GM19328 (cell line): ENCODE results near the gene MAPK9.

ENCODE experiments used
- ATAC-seq: cut with Tn5 transposase; IDR thresholded peaks from one replicate; pipeline ENCODE4 v1.9.1; 2021; ENCODE audit warnings: mild to moderate bottlenecking, moderate library complexity; ENCODE audit not compliant: unreplicated experiment

Gene MAPK9

GRCh38 chr5:180291943-180292831 is at the start of gene MAPK9:
Gene MAPK9, minus strand, starts transcription at chr5:180292083. Its CDS starts 11,522 bp downstream, at chr5:180280561.
- peak; percentile 84 for ATAC-seq

- no peak for ATAC-seq
Measured at GRCh38 chr5:180341595-180341994, 49.7 kb upstream of the MAPK9 start.

GRCh38 chr5:180340856-180341255 is 49.0 kb upstream of the MAPK9 start:
- no peak for ATAC-seq

GRCh38 chr5:180339583-180340183 is 47.8 kb upstream of the MAPK9 start:
- ATAC-seq, result no peak

- ATAC-seq, result no peak
Measured at GRCh38 chr5:180338001-180338707, 46.3 kb upstream of the MAPK9 start.

GRCh38 chr5:180336234-180337020 is 44.5 kb upstream of the MAPK9 start:
- no peak for ATAC-seq

GRCh38 chr5:180335614-180336233 is 43.8 kb upstream of the MAPK9 start:
- ATAC-seq, result no peak

GRCh38 chr5:180334751-180335613 is 43.1 kb upstream of the MAPK9 start:
- ATAC-seq, result no peak

- ATAC-seq, result no peak
Measured at GRCh38 chr5:180334176-180334575, 42.3 kb upstream of the MAPK9 start.

- ATAC-seq, result no peak
Measured at GRCh38 chr5:180333661-180334060, 41.8 kb upstream of the MAPK9 start.

- no peak for ATAC-seq
Measured at GRCh38 chr5:180332861-180333260, 41.0 kb upstream of the MAPK9 start.

- ATAC-seq, result no peak
Measured at GRCh38 chr5:180332051-180332517, 40.2 kb upstream of the MAPK9 start.

GRCh38 chr5:180331647-180331950 is 39.7 kb upstream of the MAPK9 start:
- no peak for ATAC-seq

GRCh38 chr5:180330810-180331646 is 39.1 kb upstream of the MAPK9 start:
- ATAC-seq, result no peak

GRCh38 chr5:180330270-180330648 is 38.4 kb upstream of the MAPK9 start:
- ATAC-seq, result no peak

GRCh38 chr5:180329606-180330269 is 37.9 kb upstream of the MAPK9 start:
- no peak for ATAC-seq

GRCh38 chr5:180329138-180329435 is 37.2 kb upstream of the MAPK9 start:
- no peak for ATAC-seq
